ENCODE results near the gene ZNF839.
"Not testable (repeated sequence)": the region's sequence is repeated elsewhere in the genome, so short reads cannot be mapped to it uniquely, and the experiment has no call there.

Gene ZNF839

DNA sequence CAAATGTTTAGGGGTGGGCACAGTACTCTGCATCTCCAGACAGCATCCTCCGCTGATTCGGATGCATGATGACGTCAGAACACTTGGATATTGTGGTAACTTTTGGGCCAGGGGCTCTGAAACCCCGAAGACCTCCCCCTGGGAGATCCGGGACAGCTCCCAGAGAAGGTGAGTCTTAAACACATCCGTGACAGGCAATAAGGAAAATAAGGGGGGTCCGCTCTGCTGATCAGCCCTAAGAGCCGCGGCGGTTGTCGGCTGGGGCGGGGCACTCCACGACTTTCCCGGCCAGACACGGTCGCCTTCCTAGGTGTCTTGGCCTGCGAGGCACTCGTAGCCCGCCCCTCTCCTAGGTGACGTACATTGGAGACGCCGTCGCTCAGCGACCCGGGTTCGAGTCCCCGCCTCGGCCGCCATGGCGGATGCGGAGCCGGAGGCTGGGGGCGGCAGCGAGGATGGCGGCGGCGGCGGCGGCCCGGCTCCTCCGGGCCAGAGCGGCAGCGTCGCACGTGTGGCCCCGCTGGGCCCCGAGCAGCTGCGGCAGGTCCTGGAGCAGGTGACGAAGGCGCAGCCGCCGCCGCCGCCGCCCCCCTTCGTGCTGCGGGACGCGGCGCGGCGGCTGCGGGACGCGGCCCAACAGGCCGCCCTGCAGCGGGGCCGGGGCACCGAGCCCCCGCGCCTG, at the start of gene ZNF839:
ZNF839 (plus strand) TSS at position 396 of the 682 bp plus-strand sequence; CDS start at position 416, 20 bp downstream.
- DNase-seq, result peak; percentile 70

GRCh38 chr14:102272392-102272791, 47.2 kb upstream of the ZNF839 start:
- DNase-seq, result no peak

- DNase-seq, result no peak
These were observed 43.7 kb upstream of the ZNF839 start for GRCh38 chr14:102275866-102276265.

- no peak for DNase-seq
These were observed 41.5 kb upstream of the ZNF839 start for GRCh38 chr14:102277874-102278630.

DNA sequence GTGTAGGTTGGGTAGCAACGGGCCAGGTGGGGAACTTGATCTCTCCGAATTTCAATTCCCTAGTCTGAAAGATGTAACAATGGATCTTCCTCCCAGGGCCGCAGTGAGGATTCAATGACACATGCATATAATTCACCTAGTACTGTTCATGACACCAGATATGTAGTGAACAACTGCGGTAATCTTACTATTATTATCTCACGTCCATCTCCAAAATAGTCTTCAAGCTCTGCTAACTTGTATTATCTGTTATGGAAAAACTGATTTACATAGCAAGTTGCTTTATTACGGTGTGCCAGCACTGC, 41.0 kb upstream of the ZNF839 start:
- DNase-seq, result no peak

DNA sequence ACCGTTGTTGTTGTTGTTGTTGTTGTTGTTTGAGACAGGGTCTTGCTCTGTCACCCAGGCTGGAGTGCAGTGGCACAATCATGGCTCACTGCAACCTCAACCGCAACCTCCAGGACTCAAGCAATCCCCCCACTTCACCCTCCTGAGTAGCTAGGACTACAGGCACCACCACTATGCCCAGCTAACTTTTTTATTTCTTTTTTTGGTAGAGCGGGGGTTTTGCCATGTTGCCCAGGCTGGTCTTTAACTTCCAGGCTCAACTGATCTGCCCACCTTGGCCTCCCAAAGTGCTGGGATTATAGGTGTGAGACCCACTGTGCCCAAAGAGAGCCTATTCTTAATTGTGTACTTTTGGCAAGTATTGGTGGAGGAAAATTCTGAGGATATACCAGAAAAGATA, 40.3 kb upstream of the ZNF839 start:
- no peak for DNase-seq

DNA sequence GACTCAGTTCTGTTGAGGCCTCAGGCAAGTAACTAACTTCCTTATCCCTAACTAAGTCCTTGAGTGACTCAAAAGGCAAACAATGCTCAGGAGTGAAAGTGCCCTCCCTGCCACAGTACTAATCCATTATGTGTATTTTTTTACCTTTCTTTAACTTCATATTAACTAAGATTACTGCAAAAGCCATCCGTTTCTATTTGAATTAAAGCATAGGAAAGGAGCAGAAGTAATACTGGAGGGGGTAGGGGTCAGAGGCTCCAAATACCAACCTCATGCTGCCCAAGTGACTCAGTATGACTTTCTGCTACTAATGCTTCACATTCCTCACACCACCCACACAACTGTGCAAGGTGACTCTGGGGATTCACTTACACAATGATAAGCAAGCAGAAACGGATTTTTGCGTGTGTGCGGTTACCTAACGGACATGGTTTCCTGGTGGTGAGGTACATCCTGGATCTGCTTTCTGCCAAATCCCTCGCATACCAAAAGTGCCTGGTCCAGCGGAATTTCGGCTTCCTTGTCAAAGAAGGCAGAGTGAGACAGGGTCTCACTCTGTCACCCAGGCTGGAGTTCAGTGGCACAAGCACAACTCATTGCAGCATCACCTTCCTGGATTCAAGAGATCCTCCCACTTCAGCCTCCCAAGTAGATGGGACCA, 39.7 kb upstream of the ZNF839 start:
- DNase-seq, result no peak

DNA sequence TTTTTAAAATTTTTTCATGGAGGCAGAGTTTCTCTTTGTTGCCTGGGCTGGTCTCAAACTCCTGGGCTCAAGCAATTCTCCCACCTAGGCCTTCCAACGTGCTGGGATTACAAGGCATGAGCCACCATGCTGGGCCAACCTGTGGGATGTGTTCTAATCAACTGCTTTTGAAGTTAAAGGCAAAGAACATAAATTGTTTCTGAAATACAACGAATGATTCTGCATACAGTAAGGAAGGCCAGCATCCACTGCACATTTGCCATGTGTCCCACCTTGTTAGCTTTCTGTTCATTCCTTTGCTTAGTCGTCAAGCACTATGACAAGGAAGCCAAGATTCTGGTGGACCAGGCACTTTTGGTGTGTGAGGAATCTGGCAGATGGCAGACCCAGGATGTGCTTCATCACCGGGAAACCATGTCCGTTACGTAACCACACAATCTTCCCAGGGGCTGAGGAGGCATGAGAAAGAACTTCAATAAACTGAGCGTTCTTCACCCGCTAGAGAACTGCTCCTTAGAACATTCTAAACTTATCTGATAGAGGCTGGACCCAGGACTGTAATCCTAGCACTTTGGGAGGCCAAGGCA, 39.1 kb upstream of the ZNF839 start:
- no peak for DNase-seq

DNA sequence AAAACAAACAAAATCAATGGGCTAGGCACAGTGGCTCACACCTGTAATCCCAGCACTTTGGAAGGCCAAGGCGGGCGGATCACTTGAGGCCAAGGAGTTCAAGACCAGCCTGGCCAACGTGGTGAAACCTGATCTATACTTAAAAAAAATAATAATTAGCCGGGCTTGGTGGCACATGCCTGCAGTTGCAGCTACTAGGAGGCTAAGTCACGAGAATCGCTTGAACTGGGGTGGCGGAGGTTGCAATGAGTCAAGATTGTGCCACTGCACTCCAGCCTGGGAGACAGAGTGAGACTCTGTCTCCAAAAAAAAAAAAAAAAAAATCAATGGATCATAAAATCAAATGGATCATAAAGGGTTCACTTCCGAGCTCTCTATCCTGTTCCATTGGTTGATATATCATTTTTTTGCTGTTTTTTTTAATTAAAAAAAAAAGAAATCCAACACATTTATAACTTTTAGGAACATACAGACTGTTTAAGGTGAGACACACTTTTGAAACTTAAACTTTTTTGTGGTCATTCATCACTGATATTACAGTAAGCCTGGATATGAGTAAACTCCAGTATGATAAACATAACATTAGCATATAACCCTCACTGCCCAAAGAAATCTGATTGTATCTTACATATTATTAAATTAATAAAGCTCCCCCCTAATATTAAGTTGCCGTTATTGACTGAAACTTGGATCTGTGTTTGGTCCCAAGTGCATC, 36.6 kb upstream of the ZNF839 start:
- DNase-seq, result no peak

DNA sequence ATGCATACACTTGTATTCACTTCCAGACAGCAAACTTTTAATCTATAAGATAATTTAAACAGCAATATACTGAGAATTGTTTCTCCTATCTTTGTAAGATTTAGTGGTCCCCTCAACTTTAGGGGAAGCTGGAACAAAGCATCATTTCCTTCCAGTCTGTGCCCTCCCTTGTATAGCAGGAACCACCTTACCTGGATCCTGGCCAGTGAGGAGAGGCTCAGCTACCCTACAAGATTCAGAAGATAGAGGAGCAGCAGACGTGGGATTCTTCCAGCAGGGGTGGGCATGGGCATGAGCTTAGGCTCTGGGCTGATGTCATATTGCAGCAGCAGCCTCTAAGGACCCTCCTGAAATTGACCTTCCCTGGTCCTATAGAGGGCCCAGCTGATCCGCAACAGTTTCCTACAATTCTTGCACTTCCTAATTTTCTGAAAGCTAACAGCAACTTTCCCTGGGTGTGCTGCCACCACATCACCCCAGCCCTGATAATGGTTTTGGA, 35.9 kb upstream of the ZNF839 start:
- no peak for DNase-seq

DNA sequence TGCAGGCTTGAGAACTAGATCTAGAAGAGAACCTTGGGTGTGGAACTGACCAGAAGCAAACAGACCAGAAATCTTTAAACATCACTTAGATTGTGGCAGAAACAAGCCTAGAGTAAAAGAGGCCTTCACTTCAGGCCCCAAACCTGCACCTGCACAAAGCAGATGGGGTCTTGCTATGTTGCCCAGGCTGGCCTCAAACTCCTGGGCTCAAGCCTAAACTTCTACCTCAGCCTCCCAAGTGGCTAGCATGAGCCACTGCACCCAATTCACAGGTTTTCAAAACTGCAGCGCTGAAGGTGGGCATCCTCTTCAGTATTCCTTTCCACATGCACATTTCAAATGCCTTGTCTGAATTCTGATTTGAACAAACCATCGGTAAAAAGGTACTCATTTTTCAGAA, 34.4 kb upstream of the ZNF839 start:
- DNase-seq, result no peak

GRCh38 chr14:102288139-102288538, 31.4 kb upstream of the ZNF839 start:
- DNase-seq, result no peak

DNA sequence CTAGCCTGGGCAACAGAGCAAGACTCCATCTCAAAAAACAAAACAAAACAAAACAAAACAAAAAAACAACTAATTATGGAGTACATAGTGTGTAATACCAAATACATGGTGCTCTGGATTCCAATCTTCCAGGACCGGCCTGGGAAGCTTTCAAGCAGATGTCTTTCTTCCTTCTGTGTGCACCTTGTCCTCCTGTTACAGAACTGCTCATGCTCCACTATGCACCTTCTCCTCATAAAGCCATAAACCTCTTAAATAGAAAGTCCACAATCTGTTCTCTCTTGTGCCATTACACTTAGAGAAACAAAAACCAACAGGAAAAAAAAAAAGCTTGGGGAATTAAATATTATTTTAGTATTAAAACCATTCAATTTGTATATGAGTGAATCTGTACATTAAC, 27.1 kb upstream of the ZNF839 start:
- no peak for DNase-seq

DNA sequence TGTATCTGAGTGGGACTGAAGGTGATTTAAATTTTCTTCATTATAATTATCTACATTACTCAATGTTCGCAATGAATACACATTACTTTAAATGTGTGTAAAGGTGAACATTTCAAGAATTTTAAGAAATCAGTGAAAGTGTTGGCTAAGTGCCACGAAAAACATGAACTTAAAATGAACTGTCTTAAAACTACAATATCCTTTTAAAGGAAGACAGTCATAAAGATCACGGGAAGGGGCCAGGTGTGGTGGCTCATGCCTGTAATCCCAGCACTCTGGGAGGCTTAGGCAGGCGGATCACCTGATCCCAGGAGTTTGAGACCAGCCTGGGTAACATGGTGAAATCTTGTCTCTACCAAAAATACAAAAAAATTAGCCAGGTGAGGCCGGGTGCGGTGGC, 25.8 kb upstream of the ZNF839 start:
- DNase-seq, result no peak

GRCh38 chr14:102295270-102295669, 24.3 kb upstream of the ZNF839 start:
- DNase-seq, result no peak

- no peak for DNase-seq
These were observed 21.9 kb upstream of the ZNF839 start for GRCh38 chr14:102297436-102298170.

- DNase-seq, result not testable (repeated sequence)
These were observed 21.1 kb upstream of the ZNF839 start for GRCh38 chr14:102298303-102299070.

GRCh38 chr14:102303664-102304063, 15.9 kb upstream of the ZNF839 start:
- no peak for DNase-seq

GRCh38 chr14:102304611-102305506, 14.7 kb upstream of the ZNF839 start, which contains the start of gene MOK:
Gene MOK (minus strand): TSS chr14:102305164. CDS start chr14:102304968, 196 bp downstream.
- DNase-seq, result peak; percentile 96
